Stomach (tissue), 4 donors: ENCODE results near the gene PITRM1.

Experiments used
- CTCF ChIP-seq, 7 experiments: fragments of 450-650 bp in 4 of 7; fragments of 200-600 bp in 3 of 7; sonication (generic) in 3 of 7; IDR thresholded peaks; one replicate each; pipeline ENCODE4 v1.5.1; 2016 to 2019; ENCODE audit warnings: antibody characterized with exemption in 7 of 7, control low read depth in 2 of 7, mild to moderate bottlenecking in 1 of 7
- POLR2AphosphoS5 ChIP-seq, 3 donors: sonication (generic); formaldehyde crosslinking; IDR thresholded peaks; one replicate each; pipeline ENCODE4 v1.6.1; 2016; ENCODE audit warnings: antibody characterized with exemption in 3 of 3

GRCh38 chr10:3197348-3198003 is 24.9 kb upstream of the PITRM1 start:
- TF ChIP-seq CTCF (IDR thresholded peaks at IDR 0.05) (peak in 5 of 7 experiments; percentile 77 to 87 (median 81)), POLR2AphosphoS5 (IDR thresholded peaks at IDR 0.05) (peak in 1 of 3 donors; percentile 30)
